Adrenal gland (tissue), 12 donors: ENCODE measurements around the gene GSTM4. TPM values are rescaled to one million over a fixed set of nuclear protein-coding genes. Genes with fewer than 3 reads are reported as not detected.

Experiments
- DNase-seq, 7 donors: peaks; one replicate each; pipeline ENCODE4 v3.0.0-alpha.2; 2019 to 2020
- H3K27ac ChIP-seq, 5 donors: fragments of 200-600 bp; sonication (generic) in 4 of 5; 1 replicate in 3 of 5; 2 replicates in 2 of 5; pipeline versions ENCODE4 v1.5.1 to v1.8.0; 2016 to 2020; ENCODE audit warnings: mild to moderate bottlenecking in 1 of 5
- H3K27me3 ChIP-seq: fragments of 200-600 bp; 2 replicates; pipeline ENCODE4 v1.8.0; 2021
- H3K36me3 ChIP-seq, 2 donors: fragments of 200-600 bp; replicated peaks in 1 of 2; 1 replicate in 1 of 2; 2 replicates in 1 of 2; pipeline versions ENCODE4 v1.5.1 to v1.8.0; 2018 to 2022
- H3K4me1 ChIP-seq, 2 donors: fragments of 200-600 bp; replicated peaks in 1 of 2; 1 replicate in 1 of 2; 2 replicates in 1 of 2; pipeline versions ENCODE4 v1.5.1 to v1.8.0; 2018 to 2021
- H3K4me3 ChIP-seq, 4 donors: fragments of 200-600 bp; sonication (generic) in 3 of 4; one replicate each; pipeline ENCODE4 v1.5.1; 2016 to 2018
- H3K9me3 ChIP-seq, 3 donors: fragments of 200-600 bp; sonication (generic) in 1 of 3; replicated peaks in 1 of 3; 1 replicate in 2 of 3; 2 replicates in 1 of 3; pipeline versions ENCODE4 v1.5.1 to v1.8.0; 2016 to 2021
- POLR2A ChIP-seq, 2 donors: fragments of 450-650 bp; IDR thresholded peaks; one replicate each; pipeline ENCODE4 v1.6.1; 2017; ENCODE audit warnings: antibody characterized with exemption in 2 of 2, mild to moderate bottlenecking in 2 of 2, moderate library complexity in 1 of 2
- WGBS, 4 donors: extraction: QIAGEN DNeasy Blood & Tissue Kit in 2 of 4; methylation state at CpG; one replicate each; pipeline versions ENCODE4 v1.1.5 to v1.1.7; 2013 to 2017; 5-methylcytosine and 5-hydroxymethylcytosine counted together
- intact Hi-C, 2 donors: fragments of 100-400 bp; cut with DNase I; formaldehyde crosslinking; loops; one replicate each; pipeline versions ENCODE4 v1.14.1 to v1.15.0; 2022 to 2023
- polyA plus RNA-seq, 3 donors: library from polyadenylated mRNA; stranded (reverse); fragments of 200-250 nt in 2 of 3; fragments of 350-450 nt in 1 of 3; fragmentation: Illumina TruSeq in 1 of 3; extraction: RNeasy Lipid Tissue Mini Kit (QIAGEN cat#74804) in 1 of 3; gene quantifications; one replicate each; pipeline ENCODE4 v1.2.3, GENCODE V29; 2013 to 2014
- total RNA-seq, 9 donors: library from RNA; depleted of rRNA in 4 of 9; stranded (reverse); fragments of >200 nt in 4 of 9; fragments of 120-200 nt in 1 of 9; fragmentation: NEBNext Ultra II Directional in 1 of 9; extraction: Animal tissue kit (Norgen Biotek cat#: 25700) in 1 of 9; gene quantifications; one replicate each; pipeline versions ENCODE4 v1.1.0 to v1.2.4, GENCODE V29; 2013 to 2023
- TF ChIP-seq, protein P1 (sequence below), 6 experiments: fragments of 450-650 bp in 4 of 6; fragments of 200-600 bp in 2 of 6; sonication (generic) in 1 of 6; IDR thresholded peaks; 1 replicate in 5 of 6; 2 replicates in 1 of 6; pipeline versions ENCODE4 v1.5.1 to v1.8.0; 2016 to 2021; ENCODE audit warnings: antibody characterized with exemption in 6 of 6, mild to moderate bottlenecking in 2 of 6, moderate library complexity in 1 of 6
- donor health status: healthy with polysubstance abuse.
- donor health status: Bipolar disorder and iron deficiency.
- donor health status: DM: yes; HTN: yes; CAD: no.
- donor health status: DM: no; HTN: no; CAD: no.
- donor health status: DM: no; HTN: no; CAD: no.
- donor health status: DM: yes; HTN: yes; CAD: no.

Gene GSTM4
- total and polyA plus RNA-seq, 12 donors = 17.3 to 71.0 (median 32.5) TPM

DNA sequence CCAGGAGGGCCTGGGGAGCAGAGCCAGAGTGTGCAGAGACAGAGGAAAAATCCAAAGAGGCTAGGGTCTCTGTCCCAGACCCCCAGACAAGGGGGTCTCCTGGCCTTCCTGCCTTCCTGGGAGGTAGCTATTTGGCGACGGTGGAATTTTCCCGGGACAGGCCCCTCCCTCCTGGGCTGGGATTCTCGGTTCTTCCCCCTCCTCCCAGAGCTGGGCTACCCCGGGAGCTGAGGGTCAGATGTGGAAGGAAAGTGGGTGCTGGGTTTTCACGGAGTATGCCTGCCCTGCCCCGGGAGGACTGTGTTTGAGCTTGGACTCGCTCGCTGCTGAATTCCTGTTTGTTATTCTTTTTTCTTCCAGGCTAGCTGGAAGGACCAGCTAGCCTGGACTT is 35.5 kb upstream of the GSTM4 start:
- peak overlapping the region; percentile 12 to 71 (median 38) for H3K4me3 ChIP-seq
- TF ChIP-seq, protein P1, sequence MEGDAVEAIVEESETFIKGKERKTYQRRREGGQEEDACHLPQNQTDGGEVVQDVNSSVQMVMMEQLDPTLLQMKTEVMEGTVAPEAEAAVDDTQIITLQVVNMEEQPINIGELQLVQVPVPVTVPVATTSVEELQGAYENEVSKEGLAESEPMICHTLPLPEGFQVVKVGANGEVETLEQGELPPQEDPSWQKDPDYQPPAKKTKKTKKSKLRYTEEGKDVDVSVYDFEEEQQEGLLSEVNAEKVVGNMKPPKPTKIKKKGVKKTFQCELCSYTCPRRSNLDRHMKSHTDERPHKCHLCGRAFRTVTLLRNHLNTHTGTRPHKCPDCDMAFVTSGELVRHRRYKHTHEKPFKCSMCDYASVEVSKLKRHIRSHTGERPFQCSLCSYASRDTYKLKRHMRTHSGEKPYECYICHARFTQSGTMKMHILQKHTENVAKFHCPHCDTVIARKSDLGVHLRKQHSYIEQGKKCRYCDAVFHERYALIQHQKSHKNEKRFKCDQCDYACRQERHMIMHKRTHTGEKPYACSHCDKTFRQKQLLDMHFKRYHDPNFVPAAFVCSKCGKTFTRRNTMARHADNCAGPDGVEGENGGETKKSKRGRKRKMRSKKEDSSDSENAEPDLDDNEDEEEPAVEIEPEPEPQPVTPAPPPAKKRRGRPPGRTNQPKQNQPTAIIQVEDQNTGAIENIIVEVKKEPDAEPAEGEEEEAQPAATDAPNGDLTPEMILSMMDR (IDR thresholded peaks at IDR 0.05) = no peak
- no peak for TF ChIP-seq POLR2A (IDR thresholded peaks at IDR 0.05)
- peak in 5 of 7 donors; percentile 51 to 69 (median 59) for DNase-seq
- no peaks in the 10 kb centered on the region for H3K27me3 ChIP-seq
- peak overlapping the region; percentile 61 to 88 (median 66) for H3K27ac ChIP-seq
- no peaks in the 10 kb centered on the region for H3K9me3 ChIP-seq
- H3K36me3 ChIP-seq = no peaks in the 10 kb centered on the region
- intact Hi-C loops = no loop called here
- H3K4me1 ChIP-seq = peaks cover 12 to 50% of the 10 kb centered on the region in 2 donors
- WGBS, 4 donors = 0 to 2% (median 1%) methylated on average over 4 to 9 of the region's 9 CpGs

DNA sequence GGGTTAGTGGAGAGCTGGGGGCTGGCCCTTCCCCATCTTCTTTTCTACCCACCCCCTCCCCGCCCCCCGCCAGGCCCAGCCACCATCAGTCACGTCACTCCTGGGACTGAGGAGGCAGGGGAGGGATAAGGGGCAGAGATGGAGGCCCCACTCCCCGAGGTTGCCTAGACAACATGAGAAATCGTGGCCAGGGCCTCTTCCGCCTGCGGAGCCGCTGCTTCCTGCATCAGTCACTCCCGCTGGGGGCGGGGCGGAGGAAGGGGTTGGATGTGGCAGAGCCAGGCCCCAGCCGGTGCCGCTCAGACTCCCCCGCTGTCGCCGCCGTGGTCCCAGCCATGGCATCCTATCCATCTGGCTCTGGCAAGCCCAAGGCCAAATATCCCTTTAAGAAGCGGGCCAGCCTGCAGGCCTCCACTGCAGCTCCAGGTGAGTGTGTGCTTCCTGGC is 35.0 kb upstream of the GSTM4 start:
- peak; percentile 1 to 34 for TF ChIP-seq POLR2A (IDR thresholded peaks at IDR 0.05)
- TF ChIP-seq, protein P1 (IDR thresholded peaks at IDR 0.05) = no peak
- WGBS, 4 donors = 0 to 2% (median 2%) methylated on average over 11 to 18 of the region's 18 CpGs; no CpG with 5 or more reads in 1 of the 4 donors
- peak; percentile 90 to 97 (median 93) for DNase-seq
- Histone ChIP-seq H3K4me3 (peak overlapping the region in 2 of 4 donors; percentile 40 to 71), H3K27me3 (no peaks in the 10 kb centered on the region), H3K36me3 (peaks cover 0 to under 1% of the 10 kb centered on the region in 2 donors), H3K27ac (peak overlapping the region; percentile 61 to 88 (median 66)), H3K4me1 (peaks cover 12 to 50% of the 10 kb centered on the region in 2 donors), H3K9me3 (no peaks in the 10 kb centered on the region)
- intact Hi-C loops = no loop called here

DNA sequence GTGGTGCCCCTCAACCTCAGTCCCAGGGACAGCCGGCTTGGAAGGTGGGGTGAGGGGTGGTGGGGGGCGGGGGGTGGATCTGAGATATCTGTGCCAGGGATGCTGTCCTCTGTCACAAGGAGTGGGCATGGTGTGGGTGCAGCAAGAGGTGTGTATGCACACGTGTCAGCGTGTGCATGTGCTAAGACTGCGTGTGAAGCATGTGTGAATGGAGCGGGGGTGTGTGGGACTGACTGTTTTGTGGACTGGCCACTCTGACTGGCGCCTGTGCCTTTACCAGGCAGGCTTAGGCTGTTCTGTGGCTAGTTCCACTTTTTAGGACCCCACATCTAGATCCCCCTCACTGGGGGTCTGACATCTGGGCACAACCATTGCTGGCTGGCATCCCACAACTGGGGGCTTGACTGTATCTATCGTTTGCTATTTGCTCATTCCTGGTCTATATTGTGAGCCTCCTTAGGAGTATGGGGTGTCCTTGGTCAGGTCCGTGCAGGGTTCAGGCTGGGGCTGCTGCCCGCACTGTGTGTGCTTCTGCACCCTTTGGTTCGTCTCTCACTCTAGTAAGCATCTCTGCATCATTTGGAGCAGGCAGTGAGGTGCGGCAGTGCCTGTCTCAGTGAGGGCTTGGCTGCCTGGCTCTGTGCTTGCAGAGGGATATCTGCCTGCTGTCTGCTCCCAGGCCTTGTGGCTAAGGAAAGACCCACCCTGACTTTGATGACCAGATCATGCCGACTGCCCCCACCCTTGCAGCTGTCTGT is 34.3 kb upstream of the GSTM4 start:
- H3K4me1 ChIP-seq = peaks cover 12 to 50% of the 10 kb centered on the region in 2 donors
- intact Hi-C loops = no loop called here
- peaks cover 0 to 7% of the 10 kb centered on the region in 2 donors for H3K36me3 ChIP-seq
- H3K4me3 ChIP-seq = peak overlapping the region in 2 of 4 donors; percentile 40 to 71
- TF ChIP-seq POLR2A (IDR thresholded peaks at IDR 0.05) = no peak
- TF ChIP-seq, protein P1 (IDR thresholded peaks at IDR 0.05) = no peak
- no peaks in the 10 kb centered on the region for H3K9me3 ChIP-seq
- DNase-seq = peak in 2 of 7 donors; percentile 18 to 55
- no peaks in the 10 kb centered on the region for H3K27me3 ChIP-seq
- peak overlapping the region in 2 of 5 donors; percentile 87 to 88 for H3K27ac ChIP-seq
- 28 to 85% (median 41%) methylated on average over 5 to 13 of the region's 13 CpGs for WGBS, 4 donors

DNA sequence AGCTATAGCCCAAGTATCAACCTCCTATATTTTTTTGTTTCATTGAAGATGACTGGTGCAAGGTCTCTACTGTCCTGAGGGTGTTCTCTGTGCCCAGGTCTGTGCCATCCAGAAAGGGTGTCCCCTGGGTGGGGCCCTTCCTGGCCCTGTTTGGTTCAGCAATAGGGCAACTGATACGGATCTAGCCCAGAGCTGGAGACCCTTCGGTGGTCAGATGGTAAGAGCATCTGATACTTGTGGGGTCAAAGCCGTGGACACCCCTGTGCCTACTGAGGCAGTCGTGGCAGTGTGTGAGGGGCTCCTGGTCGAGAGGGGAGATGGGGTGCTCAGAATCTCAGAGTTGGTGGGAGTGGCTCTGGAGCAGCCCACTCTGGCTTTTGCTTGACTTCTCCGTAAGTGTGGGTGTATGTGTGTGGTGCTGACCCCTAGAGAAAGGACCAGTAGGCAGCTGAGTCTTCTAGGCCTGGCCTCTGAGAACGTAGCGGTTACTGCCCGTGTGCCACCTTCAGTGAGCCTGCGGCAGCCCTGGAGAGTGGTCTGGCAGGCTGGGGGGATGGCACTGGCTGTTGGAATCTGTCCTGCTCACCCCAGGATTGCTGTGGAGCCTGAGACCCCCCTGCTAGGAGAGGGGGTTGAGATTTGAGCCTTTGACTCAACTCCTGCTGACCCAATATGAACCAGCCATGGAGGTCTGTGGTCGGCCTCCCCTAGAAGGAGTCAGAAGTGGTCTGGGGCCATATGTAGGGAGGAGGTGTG is 33.6 kb upstream of the GSTM4 start:
- Histone ChIP-seq H3K4me1 (peaks cover 12 to 50% of the 10 kb centered on the region in 2 donors), H3K27ac (peak overlapping the region in 2 of 5 donors; percentile 21 to 67), H3K27me3 (no peaks in the 10 kb centered on the region), H3K9me3 (no peaks in the 10 kb centered on the region), H3K36me3 (peaks cover 0 to 15% of the 10 kb centered on the region in 2 donors), H3K4me3 (peak overlapping the region in 1 of 4 donors; percentile 71)
- TF ChIP-seq POLR2A (IDR thresholded peaks at IDR 0.05) = no peak
- TF ChIP-seq, protein P1 (IDR thresholded peaks at IDR 0.05) = no peak
- intact Hi-C loops = no loop called here
- peak in 1 of 7 donors; percentile 49 for DNase-seq
- WGBS, 4 donors = 73 to 100% (median 81%) methylated on average over 5 to 11 of the region's 11 CpGs
